Endothelial cell of umbilical vein (primary cell): ENCODE data around the gene GALNT13. TPM values are rescaled to one million over a fixed set of nuclear protein-coding genes. Genes with fewer than 3 reads are reported as not detected.

Experiments used
- BruUV-seq: library from RNA; stranded (reverse); fragments of 400-500 nt; replicated peaks from 2 replicates; lab custom pipeline; 2021; lab: Mats Ljungman, UMichigan
- CTCF ChIA-PET: fragments of 300-600, 350-600 bp; sonication (Branson Sonifier 250); formaldehyde crosslinking; loops from one replicate; lab custom pipeline; 2021; ENCODE audit warnings: antibody characterized with exemption, inconsistent platforms; lab: Charles Lee
- POLR2A ChIA-PET: fragments of 300-600, 350-600 bp; sonication (Branson Sonifier 250); formaldehyde crosslinking; loops from one replicate; lab custom pipeline; 2021; ENCODE audit warnings: antibody characterized with exemption, inconsistent platforms; lab: Charles Lee
- DNase-seq: peaks from one replicate; pipeline ENCODE4 v3.0.0-alpha.2; 2011; ENCODE audit warnings: low read depth, low spot score
- FAIRE-seq: peaks from 2 replicates; lab custom pipeline; 2011; peaks lifted over from hg19 to GRCh38; lab: Jason Lieb, UNC
- H2AFZ ChIP-seq: 2 replicates; pipeline ENCODE4 v1.6.0; 2012; ENCODE audit warnings: low read depth, low read length, control low read depth, inconsistent platforms
- H3K27ac ChIP-seq: 2 replicates; pipeline ENCODE4 v1.5.1; 2011; ENCODE audit warnings: low read depth, mild to moderate bottlenecking, control low read depth, low read length, moderate library complexity; ENCODE audit not compliant: insufficient read depth
- H3K27me3 ChIP-seq, 2 experiments: 2 replicates each; pipeline versions ENCODE4 v1.6.0 to v1.6.1; 2011; ENCODE audit warnings: low read length in 2 of 2, mixed read lengths in 1 of 2; ENCODE audit not compliant: control insufficient read depth in 2 of 2, insufficient read depth in 2 of 2
- H3K36me3 ChIP-seq, 2 experiments: 2 replicates in 1 of 2; 3 replicates in 1 of 2; pipeline ENCODE4 v1.5.1; 2011; ENCODE audit warnings: low read length in 2 of 2, mild to moderate bottlenecking in 1 of 2, moderate library complexity in 1 of 2; ENCODE audit not compliant: control insufficient read depth in 2 of 2, insufficient read depth in 2 of 2; ENCODE audit errors: extremely low read depth in 1 of 2
- H3K4me1 ChIP-seq: 3 replicates; pipeline ENCODE4 v1.5.1; 2011; ENCODE audit warnings: mild to moderate bottlenecking, low read length; ENCODE audit not compliant: control insufficient read depth, insufficient read depth; ENCODE audit errors: extremely low read depth
- H3K4me2 ChIP-seq: 2 replicates; pipeline ENCODE4 v1.6.1; 2011; ENCODE audit warnings: low read length, control low read depth, mixed read lengths; ENCODE audit not compliant: insufficient read depth
- H3K4me3 ChIP-seq, 3 experiments: fragments of 200-600 bp in 1 of 3; sonication (generic), shearing (Covaris generic) in 1 of 3; replicated peaks in 1 of 3; 2 replicates each; pipeline ENCODE4 v1.5.1; 2011 to 2016; ENCODE audit warnings: control low read depth in 3 of 3, low read length in 3 of 3, mild to moderate bottlenecking in 2 of 3, inconsistent platforms in 1 of 3, low read depth in 1 of 3, moderate library complexity in 1 of 3; ENCODE audit not compliant: insufficient read depth in 1 of 3
- H3K79me2 ChIP-seq: 2 replicates; pipeline ENCODE4 v1.6.0; 2012; ENCODE audit warnings: low read length, inconsistent platforms; ENCODE audit not compliant: control insufficient read depth, insufficient read depth
- H3K9ac ChIP-seq: replicated peaks from 2 replicates; pipeline ENCODE3; 2011; ENCODE audit warnings: low read length, control low read depth; ENCODE audit not compliant: insufficient read depth; ENCODE audit errors: extremely low read depth
- H3K9me1 ChIP-seq: replicated peaks from 3 replicates; pipeline ENCODE4 v1.6.0; 2011; ENCODE audit warnings: mild to moderate bottlenecking, low read length; ENCODE audit not compliant: control insufficient read depth, insufficient read depth; ENCODE audit errors: extremely low read depth
- H3K9me3 ChIP-seq: replicated peaks from 2 replicates; pipeline ENCODE4 v1.5.1; 2012; ENCODE audit warnings: low read length, inconsistent platforms; ENCODE audit not compliant: control insufficient read depth, insufficient read depth
- H4K20me1 ChIP-seq: replicated peaks from 2 replicates; pipeline ENCODE3; 2011; ENCODE audit warnings: mild to moderate bottlenecking, low read length; ENCODE audit not compliant: control insufficient read depth, insufficient read depth; ENCODE audit errors: extremely low read depth
- CTCF ChIP-seq, 2 donors: IDR thresholded peaks; 1 replicate in 1 of 2; 2 replicates in 1 of 2; pipeline ENCODE4 v1.5.1; 2011; ENCODE audit warnings: low read length in 2 of 2, mild to moderate bottlenecking in 2 of 2, moderate library complexity in 2 of 2, control low read depth in 1 of 2, inconsistent platforms in 1 of 2, low read depth in 1 of 2; ENCODE audit not compliant: insufficient read depth in 1 of 2; ENCODE audit errors: extremely low read depth in 1 of 2
- EZH2 ChIP-seq: IDR thresholded peaks from 2 replicates; pipeline ENCODE4 v1.6.1; 2012; ENCODE audit warnings: borderline replicate concordance, low read depth, mild to moderate bottlenecking, moderate library complexity, low read length, inconsistent platforms; ENCODE audit not compliant: severe bottlenecking
- FOS ChIP-seq: IDR thresholded peaks from 2 replicates; pipeline ENCODE4 v1.6.1; 2011; ENCODE audit warnings: mild to moderate bottlenecking, low read length, moderate library complexity, borderline replicate concordance; ENCODE audit not compliant: insufficient read depth
- GATA2 ChIP-seq: IDR thresholded peaks from 2 replicates; pipeline ENCODE4 v1.7.0; 2011; ENCODE audit warnings: low read depth, mild to moderate bottlenecking, moderate library complexity, mixed read lengths, low read length; ENCODE audit not compliant: insufficient read length, insufficient read depth
- JUN ChIP-seq: IDR thresholded peaks from 2 replicates; pipeline ENCODE4 v1.6.1; 2011; ENCODE audit warnings: borderline replicate concordance, low read depth; ENCODE audit not compliant: insufficient read length, insufficient read depth
- MAX ChIP-seq: IDR thresholded peaks from 2 replicates; pipeline ENCODE4 v1.6.1; 2011; ENCODE audit not compliant: insufficient read depth, insufficient read length
- MYC ChIP-seq: IDR thresholded peaks from one replicate; pipeline ENCODE4 v1.6.1; 2011; ENCODE audit warnings: mild to moderate bottlenecking, low read depth, low read length
- POLR2A ChIP-seq: IDR thresholded peaks from 2 replicates; pipeline ENCODE4 v1.6.1; 2012; ENCODE audit warnings: low read depth, mild to moderate bottlenecking, control low read depth, low read length
- POLR2AphosphoS5 ChIP-seq: IDR thresholded peaks from 2 replicates; pipeline ENCODE4 v1.6.1; 2012; ENCODE audit warnings: low read depth, mild to moderate bottlenecking, control low read depth, low read length, moderate library complexity; ENCODE audit not compliant: insufficient read depth
- dilution Hi-C: fragments of 300-500 bp; cut with MboI; formaldehyde crosslinking; loops from one replicate; pipeline ENCODE4 v1.15.0; 2019; ENCODE audit warnings: low sequenced_read_pairs; ENCODE audit not compliant: extremely low pct_ligation_motif_present
- intact Hi-C: fragments of 100-400 bp; cut with micrococcal nuclease; formaldehyde crosslinking; loops from one replicate; pipeline ENCODE4 v1.10.0; 2022
- polyA plus RNA-seq, 4 experiments: library from polyadenylated mRNA; depleted of rRNA in 3 of 4; stranded (reverse) in 3 of 4; unstranded in 1 of 4; fragments of >200 nt; gene quantifications; 2 replicates each; pipeline versions ENCODE4 v1.2.1 to v1.2.3, GENCODE V29; 2011 to 2012; ENCODE audit warnings: missing spikeins in 1 of 4
- total RNA-seq: library from RNA; stranded (reverse); gene quantifications from 2 replicates; pipeline ENCODE4 v1.2.3, GENCODE V29; 2021

Gene GALNT13
- total and polyA plus RNA-seq, 2 donors (not counting 3 experiments of a cell fraction or from before 2014, with no cell fraction given): 0.06 TPM; not detected in 1

GRCh38 chr2:154247503-154247902 is 375.8 kb downstream of the GALNT13 start:
- H3K79me2 ChIP-seq: no peaks in the 10 kb centered on the region
- TF ChIP-seq GATA2 (no peak), FOS (no peak), EZH2 (no peak), MAX (no peak), CTCF (IDR thresholded peaks at IDR 0.05; ENCODE audit: extremely low read depth in 1 of 2, insufficient read depth in 1 of 2, low read depth in 1 of 2, low read length in 2 of 2) (no peak), POLR2A (no peak), JUN (no peak), POLR2AphosphoS5 (no peak), MYC (no peak)
- intact Hi-C loops: no loop called here
- no peaks in the 10 kb centered on the region for H4K20me1 ChIP-seq
- H3K4me3 ChIP-seq: no peak overlapping the region
- dilution Hi-C loops: no loop called here
- no TSS peak for BruUV-seq
- H2AFZ ChIP-seq: no peak overlapping the region
- no peak overlapping the region for H3K9ac ChIP-seq
- DNase-seq: no peak
- ChIA-PET CTCF (no interaction called here), POLR2A (no interaction called here)
- no peaks in the 10 kb centered on the region for H3K27me3 ChIP-seq
- no peak for FAIRE-seq
- no peaks in the 10 kb centered on the region for H3K4me1 ChIP-seq
- no peak overlapping the region for H3K4me2 ChIP-seq
- H3K9me1 ChIP-seq: no peaks in the 10 kb centered on the region
- H3K36me3 ChIP-seq: no peaks in the 10 kb centered on the region
- no peak overlapping the region for H3K27ac ChIP-seq
- no peaks in the 10 kb centered on the region for H3K9me3 ChIP-seq
